Caco-2 (cell line): Measurements from ENCODE around the gene SH3RF1. TPM values are rescaled to one million over a fixed set of nuclear protein-coding genes. Genes with fewer than 3 reads are reported as not detected.

ENCODE experiments used
- BruUV-seq: library from RNA; stranded (reverse); fragments of 400-500 nt; replicated peaks from 2 replicates; lab custom pipeline; 2021; lab: Mats Ljungman, UMichigan
- CTCF ChIA-PET: fragments of 300-600 bp; sonication (Branson Sonifier 250); formaldehyde crosslinking; loops from one replicate; lab custom pipeline; 2022; ENCODE audit warnings: antibody characterized with exemption; lab: Charles Lee
- POLR2A ChIA-PET: fragments of 300-600 bp; sonication (Branson Sonifier 250); formaldehyde crosslinking; loops from one replicate; lab custom pipeline; 2022; ENCODE audit warnings: antibody characterized with exemption; lab: Charles Lee
- DNase-seq, 2 experiments: peaks; one replicate each; pipeline versions ENCODE4 v3.0.0 to v3.0.0-alpha.2; 2020 to 2022
- H3K27me3 ChIP-seq: replicated peaks from 2 replicates; pipeline ENCODE4 v1.6.0; 2011; ENCODE audit warnings: low read length; ENCODE audit not compliant: control insufficient read depth, insufficient read depth
- H3K36me3 ChIP-seq: 2 replicates; pipeline ENCODE4 v1.5.1; 2011; ENCODE audit warnings: low read length; ENCODE audit not compliant: control insufficient read depth, insufficient read depth
- H3K4me1 ChIP-seq: fragments of 250-450 bp; sonication (Bioruptor Pico); 2 replicates; pipeline ENCODE4 v1.5.1; 2020; ENCODE audit warnings: mild to moderate bottlenecking
- H3K4me3 ChIP-seq: 2 replicates; pipeline ENCODE4 v1.5.1; 2011; ENCODE audit warnings: low read depth, mild to moderate bottlenecking, control low read depth, low read length
- H3K9me3 ChIP-seq: fragments of 250-450 bp; sonication (Bioruptor Pico); 2 replicates; pipeline ENCODE4 v1.5.1; 2020; ENCODE audit warnings: mild to moderate bottlenecking, moderate library complexity
- H3K27ac Mint-ChIP-seq: one replicate; pipeline ENCODE4 v1.8.0; 2022; ENCODE audit warnings: mixed read lengths; ENCODE audit not compliant: unreplicated experiment
- H3K27me3 Mint-ChIP-seq: one replicate; pipeline ENCODE4 v1.8.0; 2022; ENCODE audit warnings: mixed read lengths; ENCODE audit not compliant: insufficient read depth, unreplicated experiment
- H3K36me3 Mint-ChIP-seq: one replicate; pipeline ENCODE4 v1.8.0; 2022; ENCODE audit warnings: mild to moderate bottlenecking, mixed read lengths; ENCODE audit not compliant: insufficient read depth, unreplicated experiment
- H3K4me1 Mint-ChIP-seq: one replicate; pipeline ENCODE4 v1.8.0; 2022; ENCODE audit warnings: low read depth, mixed read lengths; ENCODE audit not compliant: unreplicated experiment
- H3K4me3 Mint-ChIP-seq: one replicate; pipeline ENCODE4 v1.8.0; 2022; ENCODE audit warnings: mild to moderate bottlenecking, moderate library complexity, mixed read lengths; ENCODE audit not compliant: unreplicated experiment
- H3K9me3 Mint-ChIP-seq: one replicate; pipeline ENCODE4 v1.8.0; 2022; ENCODE audit warnings: mixed read lengths; ENCODE audit not compliant: unreplicated experiment
- intact Hi-C: fragments of 100-400 bp; cut with micrococcal nuclease; formaldehyde crosslinking; loops from one replicate; pipeline ENCODE4 v1.10.0; 2022; ENCODE audit not compliant: unreplicated experiment
- total RNA-seq: library from RNA; stranded (reverse); gene quantifications from 2 replicates; pipeline ENCODE4 v1.2.3, GENCODE V29; 2022
- TF ChIP-seq, protein P1 (sequence below), 2 experiments: fragments of 200-600 bp in 1 of 2; IDR thresholded peaks; 1 replicate in 1 of 2; 2 replicates in 1 of 2; pipeline versions ENCODE4 v1.5.1 to v1.8.0; 2011 to 2022; ENCODE audit warnings: antibody characterized with exemption in 1 of 2, control low read depth in 1 of 2, inconsistent platforms in 1 of 2, low read depth in 1 of 2, low read length in 1 of 2, mild to moderate bottlenecking in 1 of 2, moderate library complexity in 1 of 2; ENCODE audit not compliant: insufficient read depth in 1 of 2, severe bottlenecking in 1 of 2, unreplicated experiment in 1 of 2

SH3RF1 gene
- total RNA-seq, 1 experiment from 2014 or later: 25.1 TPM

DNA sequence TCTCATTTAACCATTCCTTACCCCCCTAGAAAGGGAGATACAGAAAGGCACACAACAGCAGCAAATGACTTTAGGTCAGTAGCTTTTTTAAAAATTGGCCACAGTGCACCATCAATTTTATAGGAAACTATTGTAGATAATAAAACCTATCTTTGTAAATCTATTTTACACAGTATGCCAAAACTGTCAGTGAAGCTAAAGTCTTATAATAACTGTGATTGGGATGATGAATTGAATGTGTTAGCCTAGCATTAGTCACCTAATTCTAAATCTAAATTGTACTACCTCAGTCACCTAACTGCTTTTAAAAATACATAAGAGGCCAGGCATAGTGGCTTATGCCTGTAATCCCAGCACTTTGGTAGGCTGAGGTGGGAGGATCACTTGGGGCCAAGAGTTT is 44.2 kb downstream of the SH3RF1 start:
- Mint-ChIP-seq H3K27me3 (no peaks in the 10 kb centered on the region), H3K27ac (no peak overlapping the region), H3K4me1 (peaks cover 9% of the 10 kb centered on the region), H3K36me3 (peaks cover 9% of the 10 kb centered on the region), H3K4me3 (no peak overlapping the region), H3K9me3 (no peaks in the 10 kb centered on the region)
- Histone ChIP-seq H3K4me1 (peaks cover 16% of the 10 kb centered on the region), H3K4me3 (no peak overlapping the region), H3K27me3 (no peaks in the 10 kb centered on the region), H3K36me3 (no peaks in the 10 kb centered on the region), H3K9me3 (no peaks in the 10 kb centered on the region)
- BruUV-seq: no TSS peak
- intact Hi-C loops: no loop called here
- no peak for DNase-seq
- TF ChIP-seq, protein P1, sequence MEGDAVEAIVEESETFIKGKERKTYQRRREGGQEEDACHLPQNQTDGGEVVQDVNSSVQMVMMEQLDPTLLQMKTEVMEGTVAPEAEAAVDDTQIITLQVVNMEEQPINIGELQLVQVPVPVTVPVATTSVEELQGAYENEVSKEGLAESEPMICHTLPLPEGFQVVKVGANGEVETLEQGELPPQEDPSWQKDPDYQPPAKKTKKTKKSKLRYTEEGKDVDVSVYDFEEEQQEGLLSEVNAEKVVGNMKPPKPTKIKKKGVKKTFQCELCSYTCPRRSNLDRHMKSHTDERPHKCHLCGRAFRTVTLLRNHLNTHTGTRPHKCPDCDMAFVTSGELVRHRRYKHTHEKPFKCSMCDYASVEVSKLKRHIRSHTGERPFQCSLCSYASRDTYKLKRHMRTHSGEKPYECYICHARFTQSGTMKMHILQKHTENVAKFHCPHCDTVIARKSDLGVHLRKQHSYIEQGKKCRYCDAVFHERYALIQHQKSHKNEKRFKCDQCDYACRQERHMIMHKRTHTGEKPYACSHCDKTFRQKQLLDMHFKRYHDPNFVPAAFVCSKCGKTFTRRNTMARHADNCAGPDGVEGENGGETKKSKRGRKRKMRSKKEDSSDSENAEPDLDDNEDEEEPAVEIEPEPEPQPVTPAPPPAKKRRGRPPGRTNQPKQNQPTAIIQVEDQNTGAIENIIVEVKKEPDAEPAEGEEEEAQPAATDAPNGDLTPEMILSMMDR (IDR thresholded peaks at IDR 0.05; ENCODE audit: insufficient read depth in 1 of 2, low read depth in 1 of 2, low read length in 1 of 2, severe bottlenecking in 1 of 2, unreplicated experiment in 1 of 2): no peak
- CTCF ChIA-PET: no interaction called here
- POLR2A ChIA-PET: no interaction called here

DNA sequence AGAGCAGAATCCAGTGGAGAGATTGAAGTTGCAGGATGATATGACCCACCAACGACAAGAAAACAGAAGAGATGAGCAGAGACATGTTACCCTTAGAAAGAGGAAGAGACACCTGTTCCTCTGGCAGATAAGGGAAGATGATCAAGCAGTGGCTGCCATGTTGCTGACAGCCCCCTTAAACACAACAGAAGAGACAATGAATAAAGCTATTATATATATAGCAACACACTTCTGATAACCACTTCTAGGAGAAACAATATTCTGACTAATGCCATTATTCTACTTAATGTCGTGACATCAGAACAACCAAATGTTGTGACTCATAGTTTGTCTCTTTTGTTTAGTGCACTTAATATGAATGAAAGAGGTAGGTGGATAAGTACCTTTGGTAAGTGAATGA is 44.9 kb downstream of the SH3RF1 start:
- no peaks in the 10 kb centered on the region for H3K27me3 ChIP-seq
- Mint-ChIP-seq H3K36me3 (peaks cover 6% of the 10 kb centered on the region), H3K9me3 (no peaks in the 10 kb centered on the region), H3K27me3 (no peaks in the 10 kb centered on the region), H3K4me3 (no peak overlapping the region), H3K27ac (no peak overlapping the region), H3K4me1 (peaks cover 6% of the 10 kb centered on the region)
- intact Hi-C loops: no loop called here
- H3K4me3 ChIP-seq: no peak overlapping the region
- no peaks in the 10 kb centered on the region for H3K9me3 ChIP-seq
- ChIA-PET POLR2A (no interaction called here), CTCF (no interaction called here)
- TF ChIP-seq, protein P1 (IDR thresholded peaks at IDR 0.05; ENCODE audit: insufficient read depth in 1 of 2, low read depth in 1 of 2, low read length in 1 of 2, severe bottlenecking in 1 of 2, unreplicated experiment in 1 of 2): no peak
- no peak for DNase-seq
- no TSS peak for BruUV-seq
- H3K36me3 ChIP-seq: no peaks in the 10 kb centered on the region
- peaks cover 16% of the 10 kb centered on the region for H3K4me1 ChIP-seq

DNA sequence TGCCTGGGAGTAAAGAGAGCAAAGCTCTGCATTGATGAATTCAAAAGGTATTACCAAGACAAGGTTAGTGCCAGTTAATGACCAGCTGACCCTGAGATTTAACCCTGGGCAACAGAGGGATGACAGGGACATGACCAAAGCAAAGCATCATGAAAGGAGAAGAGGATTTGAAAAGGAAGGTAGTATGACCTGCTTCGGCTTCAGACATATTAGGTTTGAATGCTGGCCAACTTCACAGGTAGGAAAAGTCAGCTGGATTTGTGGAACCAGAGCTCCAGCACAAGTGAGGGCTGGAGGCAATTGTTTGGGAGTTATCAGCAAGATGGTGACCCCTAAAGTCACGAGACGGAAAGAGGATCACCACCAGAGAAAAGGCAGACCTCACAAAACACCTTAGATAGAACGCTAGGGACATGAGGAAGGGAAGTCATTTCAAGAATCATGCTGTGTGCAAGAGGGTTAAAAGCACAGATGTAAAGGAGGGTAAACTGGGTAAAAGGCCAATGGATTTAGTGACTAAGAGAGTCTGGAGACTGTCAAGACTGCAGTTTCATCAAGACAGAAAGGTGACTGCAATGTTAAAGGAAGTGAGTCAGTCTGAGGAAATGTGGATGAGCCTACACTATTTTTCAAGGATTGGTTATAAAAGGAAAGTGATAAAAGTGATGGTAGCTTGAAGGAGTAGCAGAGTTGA is 45.6 kb downstream of the SH3RF1 start:
- no peak overlapping the region for H3K4me3 ChIP-seq
- POLR2A ChIA-PET: no interaction called here
- no peak overlapping the region for H3K4me3 Mint-ChIP-seq

More for the DNA sequence above, 45.6 kb downstream of the SH3RF1 start:
- Histone ChIP-seq H3K9me3 (no peaks in the 10 kb centered on the region), H3K4me1 (peaks cover 16% of the 10 kb centered on the region), H3K36me3 (no peaks in the 10 kb centered on the region), H3K27me3 (no peaks in the 10 kb centered on the region)
- Mint-ChIP-seq H3K9me3 (no peaks in the 10 kb centered on the region), H3K4me1 (peaks cover 6% of the 10 kb centered on the region), H3K27ac (no peak overlapping the region), H3K36me3 (peaks cover 10% of the 10 kb centered on the region), H3K27me3 (no peaks in the 10 kb centered on the region)
- TF ChIP-seq, protein P1 (IDR thresholded peaks at IDR 0.05; ENCODE audit: insufficient read depth in 1 of 2, low read depth in 1 of 2, low read length in 1 of 2, severe bottlenecking in 1 of 2, unreplicated experiment in 1 of 2): no peak
- CTCF ChIA-PET: interaction anchor here (0.5 kb wide), 1 partner anchor 215 kb away, joined by 5 read pairs; the partner anchor contains the start of gene CBR4
- BruUV-seq: no TSS peak
- no peak for DNase-seq
- intact Hi-C loops: no loop called here
